IPS-20b (cell line): ENCODE results near the gene RPS15A.

ENCODE experiments used
- H3K27ac ChIP-seq: one replicate; pipeline ENCODE4 v1.5.1; 2013; ENCODE audit warnings: low read length
- H3K27me3 ChIP-seq: 2 replicates; pipeline ENCODE4 v1.6.1; 2013; ENCODE audit warnings: mild to moderate bottlenecking, low read length, inconsistent platforms; ENCODE audit not compliant: insufficient read depth
- H3K36me3 ChIP-seq: 2 replicates; pipeline ENCODE4 v1.6.1; 2013; ENCODE audit warnings: low read depth, mild to moderate bottlenecking, inconsistent platforms, low read length, moderate library complexity; ENCODE audit not compliant: insufficient read depth
- H3K4me1 ChIP-seq: 2 replicates; pipeline ENCODE4 v1.6.1; 2013; ENCODE audit warnings: mild to moderate bottlenecking, control low read depth, inconsistent platforms, low read length, moderate library complexity; ENCODE audit not compliant: insufficient read depth
- H3K4me3 ChIP-seq: 2 replicates; pipeline ENCODE4 v1.5.1; 2013; ENCODE audit warnings: mild to moderate bottlenecking, low read length, inconsistent platforms
- H3K9ac ChIP-seq: 2 replicates; pipeline ENCODE4 v1.6.1; 2013; ENCODE audit warnings: low read depth, mild to moderate bottlenecking, inconsistent platforms, low read length, moderate library complexity
- H3K9me3 ChIP-seq: 2 replicates; pipeline ENCODE4 v1.6.1; 2013; ENCODE audit warnings: mild to moderate bottlenecking, low read depth, low read length, inconsistent platforms; ENCODE audit not compliant: insufficient read depth

The RPS15A gene

GRCh38 chr16:18789850-18790706 is at the start of gene RPS15A:
Gene RPS15A (minus strand): TSS chr16:18790334. CDS start chr16:18789113, 1,221 bp downstream.
- H3K36me3 ChIP-seq: peaks cover 86% of the 10 kb centered on the region
- H3K4me1 ChIP-seq: peaks cover 11% of the 10 kb centered on the region
- no peaks in the 10 kb centered on the region for H3K27me3 ChIP-seq
- peak within 1 kb of the TSS; percentile 84 for H3K4me3 ChIP-seq
- no peaks in the 10 kb centered on the region for H3K9me3 ChIP-seq
- H3K9ac ChIP-seq: peak within 1 kb of the TSS; percentile 99
- peak within 1 kb of the TSS; percentile 84 for H3K27ac ChIP-seq

DNA sequence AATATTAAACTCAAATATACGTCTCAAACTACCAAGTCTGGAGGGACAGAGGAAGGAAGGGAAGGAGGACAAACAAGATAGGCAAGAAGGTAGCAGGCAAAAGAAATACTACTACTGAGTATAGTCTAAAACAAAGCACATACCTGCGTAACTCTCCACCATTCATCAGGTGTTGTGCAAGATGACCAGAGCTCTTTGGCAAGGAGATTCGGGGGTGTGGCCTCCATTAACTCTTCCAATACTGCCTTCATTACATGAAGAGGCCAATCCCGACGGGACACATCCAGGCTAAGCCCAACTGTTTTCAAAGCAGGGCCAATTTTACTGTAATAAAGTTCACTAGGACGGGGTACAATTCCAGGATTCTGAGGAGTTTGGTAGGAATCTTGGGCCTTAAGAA is 49.4 kb upstream of the RPS15A start:
- peaks cover 94% of the 10 kb centered on the region for H3K36me3 ChIP-seq

GRCh38 chr16:18836702-18837101 is 46.6 kb upstream of the RPS15A start:
- no peaks in the 10 kb centered on the region for H3K4me1 ChIP-seq
- no peaks in the 10 kb centered on the region for H3K9me3 ChIP-seq
- peaks cover 99% of the 10 kb centered on the region for H3K36me3 ChIP-seq
- no peaks in the 10 kb centered on the region for H3K27me3 ChIP-seq
- H3K9ac ChIP-seq: no peak overlapping the region
- no peak overlapping the region for H3K27ac ChIP-seq
- H3K4me3 ChIP-seq: no peak overlapping the region

More for the DNA sequence above, 49.4 kb upstream of the RPS15A start:
- Histone ChIP-seq H3K27ac (no peak overlapping the region), H3K27me3 (no peaks in the 10 kb centered on the region), H3K9me3 (no peaks in the 10 kb centered on the region), H3K4me1 (no peaks in the 10 kb centered on the region), H3K4me3 (no peak overlapping the region), H3K9ac (no peak overlapping the region)

GRCh38 chr16:18834864-18835263 is 44.7 kb upstream of the RPS15A start:
- H3K4me3 ChIP-seq: no peak overlapping the region
- no peak overlapping the region for H3K27ac ChIP-seq
- no peaks in the 10 kb centered on the region for H3K27me3 ChIP-seq
- H3K9ac ChIP-seq: no peak overlapping the region
- no peaks in the 10 kb centered on the region for H3K4me1 ChIP-seq
- H3K36me3 ChIP-seq: peaks cover 98% of the 10 kb centered on the region
- no peaks in the 10 kb centered on the region for H3K9me3 ChIP-seq

DNA sequence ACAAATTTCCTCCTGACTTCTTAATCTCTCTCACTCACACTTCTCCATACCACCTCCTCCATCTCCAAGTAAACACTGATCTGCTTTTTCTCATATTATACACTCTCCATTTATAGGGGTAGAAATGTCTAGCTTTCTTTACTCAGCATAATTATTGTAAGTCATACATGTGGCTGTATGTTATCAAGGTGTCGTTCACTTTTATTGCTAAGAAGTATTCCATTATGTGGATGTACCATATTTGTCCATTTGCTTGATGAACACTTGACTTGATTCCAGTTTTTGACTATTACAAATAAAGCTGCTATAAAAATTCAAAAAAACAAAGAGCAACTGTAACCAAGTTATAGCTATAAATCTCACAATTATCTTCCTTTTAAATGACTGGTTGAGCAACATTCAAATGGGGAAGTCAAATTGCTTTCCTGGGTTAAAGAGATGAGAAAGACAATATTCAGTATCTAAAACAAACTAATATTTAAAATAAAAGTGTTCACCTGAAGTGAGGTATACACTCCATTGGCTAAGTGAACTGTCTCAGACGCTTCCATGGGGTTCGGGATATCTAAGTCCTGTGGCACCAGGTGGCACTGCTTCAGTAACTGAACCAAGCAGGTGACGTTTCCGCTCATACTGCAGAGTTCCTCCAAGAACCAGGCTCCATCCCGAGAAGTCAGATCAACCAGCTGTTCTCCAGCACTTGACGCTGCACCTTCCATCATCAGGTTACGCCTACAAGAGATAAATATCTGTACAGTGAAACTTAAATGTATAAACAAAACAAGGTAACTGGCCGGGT is 43.8 kb upstream of the RPS15A start:
- H3K4me1 ChIP-seq: no peaks in the 10 kb centered on the region
- peaks cover 98% of the 10 kb centered on the region for H3K36me3 ChIP-seq
- H3K27ac ChIP-seq: no peak overlapping the region
- H3K27me3 ChIP-seq: no peaks in the 10 kb centered on the region
- no peaks in the 10 kb centered on the region for H3K9me3 ChIP-seq
- no peak overlapping the region for H3K4me3 ChIP-seq
- no peak overlapping the region for H3K9ac ChIP-seq

GRCh38 chr16:18832613-18833012 is 42.5 kb upstream of the RPS15A start:
- Histone ChIP-seq H3K4me3 (no peak overlapping the region), H3K36me3 (peaks cover 98% of the 10 kb centered on the region), H3K9me3 (no peaks in the 10 kb centered on the region), H3K27ac (no peak overlapping the region), H3K9ac (no peak overlapping the region), H3K4me1 (no peaks in the 10 kb centered on the region), H3K27me3 (no peaks in the 10 kb centered on the region)

DNA sequence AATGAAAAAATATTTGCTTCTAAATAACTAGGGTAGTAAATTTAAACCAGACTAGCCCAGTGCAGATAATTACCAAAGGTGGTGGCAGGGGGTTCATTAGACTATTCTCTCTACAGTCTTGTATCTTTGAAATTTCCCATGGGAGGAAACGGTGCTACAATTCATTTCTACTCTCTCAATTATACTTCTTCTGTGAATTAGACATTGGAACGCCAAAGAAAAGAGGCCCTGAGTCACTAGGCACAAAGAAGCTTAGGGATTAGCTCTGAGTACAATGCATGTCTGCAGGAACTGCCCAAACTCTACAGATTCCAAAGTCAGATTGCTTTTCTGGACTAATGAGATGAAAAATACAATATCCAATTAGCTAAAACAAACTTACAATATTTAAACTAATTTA is 41.9 kb upstream of the RPS15A start:
- H3K4me1 ChIP-seq: no peaks in the 10 kb centered on the region
- no peaks in the 10 kb centered on the region for H3K27me3 ChIP-seq
- H3K27ac ChIP-seq: no peak overlapping the region
- no peak overlapping the region for H3K9ac ChIP-seq
- no peak overlapping the region for H3K4me3 ChIP-seq
- peaks cover 93% of the 10 kb centered on the region for H3K36me3 ChIP-seq
- no peaks in the 10 kb centered on the region for H3K9me3 ChIP-seq

GRCh38 chr16:18829251-18829650 is 39.1 kb upstream of the RPS15A start:
- Histone ChIP-seq H3K4me3 (no peak overlapping the region), H3K36me3 (peaks cover 68% of the 10 kb centered on the region), H3K9ac (no peak overlapping the region), H3K9me3 (no peaks in the 10 kb centered on the region), H3K27me3 (no peaks in the 10 kb centered on the region), H3K4me1 (no peaks in the 10 kb centered on the region), H3K27ac (no peak overlapping the region)

DNA sequence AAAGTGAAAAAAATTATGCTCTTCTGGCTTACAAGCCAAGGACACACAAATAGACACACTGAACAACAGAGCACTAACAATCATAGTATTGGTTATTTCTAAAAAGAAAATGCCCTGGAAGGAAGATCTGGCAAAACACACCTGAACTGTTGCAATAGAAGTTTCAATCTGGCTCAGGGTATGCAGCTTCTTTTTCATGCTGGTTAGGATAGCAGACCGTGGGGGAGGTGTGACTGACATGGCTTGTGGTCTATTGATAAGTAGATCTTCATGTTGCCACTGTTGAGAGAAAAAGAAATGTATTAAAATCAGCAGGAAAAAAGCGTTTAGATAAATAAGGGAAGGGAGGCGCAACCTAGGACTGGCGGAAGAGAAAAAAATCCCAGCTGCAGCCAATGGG is 37.8 kb upstream of the RPS15A start:
- H3K4me3 ChIP-seq: no peak overlapping the region
- H3K9me3 ChIP-seq: no peaks in the 10 kb centered on the region
- H3K9ac ChIP-seq: no peak overlapping the region
- H3K27me3 ChIP-seq: no peaks in the 10 kb centered on the region
- H3K4me1 ChIP-seq: no peaks in the 10 kb centered on the region
- no peak overlapping the region for H3K27ac ChIP-seq
- H3K36me3 ChIP-seq: peaks cover 55% of the 10 kb centered on the region

- Histone ChIP-seq H3K9me3 (no peaks in the 10 kb centered on the region), H3K36me3 (peaks cover 86% of the 10 kb centered on the region), H3K4me3 (no peak overlapping the region), H3K27me3 (no peaks in the 10 kb centered on the region), H3K4me1 (no peaks in the 10 kb centered on the region), H3K27ac (no peak overlapping the region), H3K9ac (no peak overlapping the region)
These were observed 26.2 kb upstream of the RPS15A start for GRCh38 chr16:18816286-18816685.

GRCh38 chr16:18811925-18812324 is 21.8 kb upstream of the RPS15A start:
- Histone ChIP-seq H3K27ac (no peak overlapping the region), H3K4me3 (no peak overlapping the region), H3K36me3 (peaks cover 88% of the 10 kb centered on the region)

DNA sequence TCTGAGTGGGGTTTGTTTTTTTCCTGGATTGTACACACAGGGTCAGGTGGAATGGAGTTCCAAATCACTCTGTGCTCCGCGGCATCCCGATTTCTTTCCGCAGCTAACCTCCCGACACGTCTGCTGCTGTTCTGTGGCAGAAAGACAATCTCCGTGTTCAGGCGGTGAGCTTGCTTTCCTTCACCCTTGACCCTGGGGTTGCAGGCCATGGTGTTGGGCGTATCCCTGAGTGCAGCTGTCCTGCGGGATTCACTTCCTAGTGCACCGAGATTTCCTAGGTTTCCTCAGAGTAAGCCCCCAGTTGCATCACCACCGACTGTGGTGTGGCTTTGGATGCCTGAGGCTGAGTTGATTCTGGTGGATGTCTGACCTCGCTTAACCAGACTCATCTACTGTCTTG is 19.0 kb upstream of the RPS15A start:
- Histone ChIP-seq H3K4me3 (no peak overlapping the region), H3K27ac (no peak overlapping the region), H3K36me3 (peaks cover 82% of the 10 kb centered on the region), H3K9ac (no peak overlapping the region), H3K27me3 (no peaks in the 10 kb centered on the region), H3K9me3 (no peaks in the 10 kb centered on the region), H3K4me1 (peaks cover 30% of the 10 kb centered on the region; the same call in 1 of the 2 replicates)

More at GRCh38 chr16:18811925-18812324, 21.8 kb upstream of the RPS15A start:
- H3K9me3 ChIP-seq: no peaks in the 10 kb centered on the region
- H3K9ac ChIP-seq: no peak overlapping the region
- peaks cover 4% of the 10 kb centered on the region; the same call in 1 of the 2 replicates for H3K4me1 ChIP-seq
- no peaks in the 10 kb centered on the region for H3K27me3 ChIP-seq
